ENCODE data around the gene LOXL3.
"Not testable (repeated sequence)": the region's sequence is repeated elsewhere in the genome, so short reads cannot be mapped to it uniquely, and the experiment has no call there.

The LOXL3 gene

DNA sequence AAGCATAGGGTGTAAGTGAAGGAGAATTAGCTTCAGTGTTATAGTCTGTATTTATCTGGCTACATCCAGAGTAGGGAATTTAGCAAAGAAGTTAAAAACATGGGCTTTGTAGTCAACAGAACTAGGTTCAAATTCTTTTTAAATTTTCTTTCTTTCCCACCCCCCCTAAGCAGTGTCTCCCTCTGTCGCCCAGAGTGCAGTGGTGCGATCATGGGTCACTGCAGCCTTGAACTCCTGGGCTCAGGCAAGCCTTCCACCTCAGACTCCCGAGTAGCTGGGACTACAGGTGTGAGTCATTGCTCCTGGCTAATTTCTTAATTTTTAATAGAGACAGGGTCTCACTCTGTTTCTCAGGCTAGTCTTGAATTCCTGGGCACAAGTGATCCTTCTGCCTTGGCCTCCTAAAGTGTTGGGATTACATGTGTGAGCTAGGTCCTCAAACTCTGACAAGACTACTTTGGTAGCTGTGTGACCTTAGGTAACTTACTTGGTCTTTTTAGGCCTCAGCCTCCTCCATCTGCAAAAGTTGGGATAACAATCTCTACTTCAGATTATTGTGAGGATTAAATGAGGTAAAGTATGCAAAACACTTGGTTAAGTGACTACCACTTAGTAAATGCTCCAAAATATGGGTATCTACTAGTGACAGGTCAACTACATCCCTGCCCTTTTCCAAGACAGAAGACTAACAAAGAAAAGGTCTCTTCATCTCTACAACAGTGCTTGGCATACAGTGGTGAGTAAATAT lies 18.6 kb upstream of the LOXL3 start:
- no peak for DNase-seq

DNA sequence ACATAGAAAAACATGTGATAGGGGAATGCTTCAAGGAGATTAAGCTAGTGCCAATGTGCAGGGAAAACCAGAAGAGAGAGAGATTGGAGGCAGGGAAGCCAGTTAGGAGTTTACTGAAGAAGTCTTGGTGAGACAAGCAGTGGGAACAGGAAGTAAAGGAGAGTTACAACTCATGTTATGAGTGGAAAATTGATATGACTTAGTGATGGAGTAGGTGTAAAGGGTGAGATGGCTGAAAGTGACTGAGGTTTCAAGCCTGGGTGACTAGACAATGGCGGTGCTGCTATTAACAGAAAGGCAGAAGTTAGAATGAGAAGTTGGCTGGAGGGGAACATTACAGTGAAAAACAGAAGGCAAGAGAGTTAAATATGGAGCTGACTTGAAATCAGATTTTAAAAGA lies 17.3 kb upstream of the LOXL3 start:
- no peak for DNase-seq

DNA sequence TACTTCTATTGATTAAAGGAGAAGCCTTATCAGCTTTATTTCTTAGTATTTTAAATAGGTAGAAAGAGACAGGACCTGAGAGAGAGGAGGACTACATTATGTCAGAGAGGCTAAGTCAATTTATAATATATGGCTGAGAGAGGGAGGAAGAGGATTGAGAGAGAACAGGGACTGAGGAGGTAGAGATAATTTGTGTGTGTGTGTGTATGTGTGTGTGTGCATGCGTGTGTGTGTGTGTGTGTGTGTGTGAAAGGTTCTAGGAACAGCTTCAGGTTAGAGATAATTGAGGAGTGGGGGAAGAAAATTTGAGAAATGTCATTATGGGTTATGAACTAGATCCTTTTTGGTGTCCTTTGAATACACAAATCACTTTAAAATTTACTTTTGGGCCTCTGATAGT lies 15.9 kb upstream of the LOXL3 start:
- no peak for DNase-seq

DNA sequence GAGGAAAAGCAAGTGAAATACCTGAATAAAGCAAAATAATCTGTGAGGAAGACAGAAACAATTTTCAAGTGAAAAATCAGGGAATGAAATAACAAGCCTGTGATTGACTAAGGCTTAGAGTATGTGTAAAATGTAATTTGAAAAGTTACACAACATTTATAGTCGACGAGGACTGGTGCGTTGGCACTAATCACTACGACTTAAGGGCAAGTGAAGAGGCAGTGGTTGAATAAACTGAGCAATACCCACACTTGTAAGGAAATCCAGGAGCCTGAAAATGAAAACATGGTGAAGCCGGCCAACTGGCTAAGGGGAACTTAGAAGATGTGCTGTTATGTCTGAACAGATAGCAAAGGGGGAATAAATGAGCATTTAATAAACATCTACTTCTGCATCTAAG lies 14.1 kb upstream of the LOXL3 start:
- DNase-seq: no peak

DNA sequence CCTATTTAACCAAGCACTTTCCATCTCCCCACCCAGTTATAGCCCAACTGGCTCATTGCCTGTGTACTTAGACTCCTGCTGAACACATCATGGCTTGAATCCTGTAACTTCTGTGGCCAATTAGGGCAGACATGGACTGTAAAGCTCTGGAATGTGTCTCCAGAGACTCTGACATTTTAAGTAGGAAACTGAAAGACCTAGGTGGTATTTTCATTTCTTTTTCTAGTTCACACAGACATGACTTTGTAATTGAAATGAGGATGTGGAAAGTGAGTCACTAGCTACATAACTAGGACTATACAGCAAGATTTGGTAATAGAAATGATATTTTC lies 13.0 kb upstream of the LOXL3 start:
- no peak for DNase-seq

DNA sequence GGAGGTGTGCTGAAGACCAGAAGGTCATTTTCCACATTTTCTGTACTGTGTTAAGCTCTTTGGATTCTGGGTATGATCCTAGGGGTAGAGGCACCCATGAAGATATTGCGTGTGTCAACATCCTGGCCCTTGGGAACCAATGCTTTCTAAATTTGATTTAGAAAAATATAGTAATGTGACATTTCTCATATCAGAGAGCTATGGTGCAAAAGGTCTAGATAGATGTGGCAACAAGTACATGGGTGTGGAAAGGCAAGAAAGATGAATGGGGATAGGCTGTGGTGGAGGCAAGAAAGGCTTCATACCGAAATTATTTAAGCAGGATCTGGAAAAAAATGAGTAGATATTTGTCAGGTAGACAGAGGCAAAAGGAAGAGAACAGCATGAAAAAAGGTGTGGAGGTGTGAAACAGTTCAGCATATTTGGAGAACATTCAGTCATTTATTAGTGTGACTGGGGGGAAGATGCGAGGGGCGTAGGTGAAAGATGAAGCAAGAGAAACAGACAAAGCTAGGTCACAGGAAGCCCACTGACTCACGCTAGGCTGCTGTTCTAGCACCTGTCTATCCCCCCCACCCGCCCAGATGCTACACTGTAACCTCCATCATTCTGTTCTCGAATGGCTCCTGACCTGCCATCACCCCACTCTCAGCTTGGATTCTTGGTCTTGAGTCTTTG lies 12.5 kb upstream of the LOXL3 start:
- no peak for DNase-seq

DNA sequence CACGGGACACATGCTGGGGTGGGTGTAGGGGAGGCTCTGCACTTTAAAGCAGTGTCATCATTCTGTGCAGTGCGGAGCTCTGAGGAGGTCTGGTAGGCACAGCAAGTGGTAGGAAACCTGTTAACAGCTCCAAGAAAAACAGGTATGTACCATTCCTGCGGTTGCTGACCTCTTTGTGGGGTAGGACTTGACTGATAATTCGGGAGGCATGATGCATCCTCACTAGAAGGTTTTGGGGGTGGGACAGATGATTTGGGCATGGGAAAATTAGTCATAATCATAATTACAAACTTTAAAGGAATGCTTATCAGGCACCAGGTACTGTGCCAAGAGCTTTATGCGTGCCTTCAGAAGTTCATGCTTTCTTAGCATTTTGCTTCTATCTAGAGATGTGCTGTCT lies 10.5 kb upstream of the LOXL3 start:
- DNase-seq: no peak

DNA sequence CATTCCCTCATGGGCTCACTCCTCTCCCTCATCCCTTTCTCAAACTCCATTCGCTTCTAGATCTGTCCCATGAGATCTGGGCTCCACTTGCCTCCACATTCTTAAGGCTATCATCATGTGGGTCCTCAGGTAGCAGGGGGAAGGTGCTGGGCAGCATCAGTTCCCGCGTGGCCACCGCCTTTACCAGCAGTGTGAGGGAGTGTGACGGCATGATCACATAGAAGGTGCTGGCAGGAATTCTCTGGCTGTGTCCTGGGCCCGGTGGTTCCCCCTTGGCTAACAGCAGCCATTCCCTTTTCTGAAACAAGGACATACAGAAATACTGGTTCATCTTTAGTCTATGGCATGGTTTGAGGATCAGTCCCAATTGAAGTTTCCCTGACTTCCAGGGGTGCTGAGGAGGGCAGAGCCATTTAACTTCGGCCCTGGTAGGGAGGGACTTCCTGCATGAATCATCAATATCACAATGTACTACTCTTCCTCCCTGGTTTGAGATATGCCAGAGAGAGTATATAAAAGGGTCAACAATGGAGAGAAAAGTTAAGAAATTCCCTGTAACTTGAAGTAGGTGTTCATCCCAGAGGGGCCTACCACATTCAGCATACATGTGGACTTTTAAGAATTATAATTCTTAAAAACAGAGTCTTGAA lies 8.5 kb upstream of the LOXL3 start:
- DNase-seq: no peak

DNA sequence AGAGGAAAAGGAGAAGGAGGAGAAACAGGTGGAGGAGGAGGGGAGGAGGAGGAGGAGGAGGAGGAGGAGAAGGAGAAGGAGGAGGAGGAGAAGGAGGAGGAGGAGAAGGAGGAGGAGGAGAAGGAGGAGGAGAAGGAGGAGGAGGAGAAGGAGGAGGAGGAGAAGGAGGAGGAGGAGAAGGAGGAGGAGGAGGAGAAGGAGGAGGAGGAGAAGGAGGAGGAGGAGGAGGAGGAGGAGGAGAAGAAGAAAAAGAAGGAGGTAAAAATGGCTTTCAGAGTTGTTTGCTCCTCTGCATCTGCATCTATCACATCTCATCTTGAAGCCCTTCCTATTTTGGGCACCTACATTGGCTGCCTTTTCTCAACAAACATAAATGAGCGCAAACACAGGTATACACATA lies 7.3 kb upstream of the LOXL3 start:
- DNase-seq: not testable (repeated sequence)

DNA sequence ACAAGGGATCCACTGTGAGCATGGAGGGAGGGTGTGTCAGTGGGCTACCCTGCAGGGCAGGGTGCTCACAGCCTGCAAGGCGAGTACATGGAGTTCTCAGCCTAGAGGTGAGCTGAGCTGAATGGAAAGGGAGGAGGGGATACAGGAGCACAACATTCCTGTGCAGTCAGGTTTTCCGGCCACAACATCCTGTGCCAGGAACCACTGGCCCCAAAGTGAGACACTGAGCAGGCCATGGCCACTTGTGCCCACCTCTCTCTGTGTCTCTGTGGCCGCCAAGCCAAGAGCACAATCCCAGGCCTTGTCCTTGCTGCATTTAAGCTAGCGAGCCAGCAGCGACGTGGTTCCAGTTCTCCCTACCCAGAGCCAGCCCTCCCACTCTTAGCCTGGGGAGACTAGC lies 6.8 kb upstream of the LOXL3 start:
- no peak for DNase-seq

DNA sequence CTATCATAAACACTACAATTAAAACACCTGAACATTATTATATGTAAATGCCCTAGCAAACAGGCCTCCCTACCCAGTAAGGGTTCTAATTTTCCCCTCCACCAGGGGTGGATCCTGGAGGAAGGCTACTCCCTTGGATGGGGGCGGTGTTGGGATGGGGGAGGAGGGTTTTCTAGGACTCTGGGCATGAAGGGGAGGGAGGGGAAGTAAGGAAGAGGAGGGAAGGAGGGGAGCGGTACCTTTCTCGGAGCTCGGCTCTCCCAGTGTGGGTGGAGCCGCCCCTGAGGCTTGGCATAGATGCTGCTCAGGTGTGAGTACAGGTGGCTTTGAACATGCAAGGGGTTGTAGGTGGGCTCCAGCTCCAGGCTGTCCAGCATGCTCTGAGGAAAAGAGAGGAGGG lies 6.2 kb upstream of the LOXL3 start:
- no peak for DNase-seq

DNA sequence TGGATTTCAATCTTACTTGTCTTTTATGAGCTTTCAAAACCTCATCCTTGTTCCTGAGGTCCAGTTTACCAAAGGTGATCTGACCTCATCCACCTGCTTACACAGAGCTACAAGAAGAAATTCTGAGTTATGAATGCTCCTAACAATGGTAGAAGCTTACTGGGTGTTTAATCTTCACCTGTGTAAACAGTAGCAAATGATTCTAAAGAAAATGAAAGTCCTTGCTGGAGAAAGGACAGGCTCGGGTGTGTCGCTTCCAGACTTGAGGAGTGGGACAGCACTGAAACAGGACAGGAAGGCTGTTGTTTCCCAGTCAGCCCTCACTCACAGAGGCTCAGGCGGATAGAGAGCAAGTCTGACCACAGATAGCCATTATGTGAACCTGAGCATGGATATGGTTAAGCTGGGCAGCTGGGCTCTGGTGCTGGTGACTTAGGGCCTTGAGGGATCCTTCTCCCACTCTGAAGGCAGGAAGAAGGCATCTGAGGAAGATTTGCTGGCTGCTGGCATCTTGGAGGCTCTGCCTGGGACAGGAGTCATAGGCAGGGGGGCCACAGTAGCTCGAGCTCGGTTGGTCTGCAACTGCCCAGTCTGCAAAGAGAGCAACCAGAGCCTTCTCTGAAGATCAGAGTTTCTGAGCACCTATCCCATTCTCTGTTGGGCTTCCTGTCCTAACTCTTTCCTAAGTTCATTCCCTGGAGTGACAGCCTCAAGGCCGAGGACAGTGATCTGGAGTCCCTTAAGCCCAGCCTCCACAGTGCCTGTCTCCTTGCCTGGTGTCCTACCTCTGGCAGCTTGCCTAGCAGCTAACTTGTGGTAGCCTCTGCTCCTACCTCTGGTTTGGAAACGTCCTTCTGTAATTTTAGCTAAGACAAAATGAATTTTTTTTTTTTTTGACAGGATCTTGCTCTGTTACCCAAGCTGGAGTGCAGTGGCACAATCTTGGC lies 4.8 kb upstream of the LOXL3 start:
- DNase-seq: no peak

DNA sequence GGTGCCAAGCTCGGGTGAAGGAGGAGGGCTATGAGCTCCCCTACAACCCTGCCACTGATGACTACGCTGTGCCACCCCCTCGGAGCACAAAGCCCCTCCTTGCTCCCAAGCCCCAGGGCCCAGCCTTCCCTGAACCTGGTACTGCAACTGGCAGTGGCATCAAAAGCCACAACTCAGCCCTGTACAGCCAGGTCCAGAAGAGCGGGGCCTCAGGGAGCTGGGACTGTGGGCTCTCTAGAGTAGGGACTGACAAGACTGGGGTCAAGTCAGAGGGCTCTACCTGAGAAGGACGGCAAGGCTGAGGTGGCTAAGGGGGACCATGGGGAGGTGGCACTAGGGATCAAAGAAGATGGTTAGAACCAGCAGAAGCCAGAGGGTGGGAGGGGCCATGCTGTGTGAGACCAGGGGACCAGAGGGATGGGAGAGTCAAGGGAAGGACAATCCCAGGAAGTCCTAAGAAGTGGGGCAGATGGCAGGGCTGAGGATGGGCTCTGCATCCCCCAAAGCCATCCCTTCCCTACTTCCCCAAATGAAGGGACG lies 3.2 kb upstream of the LOXL3 start:
- DNase-seq: no peak

DNA sequence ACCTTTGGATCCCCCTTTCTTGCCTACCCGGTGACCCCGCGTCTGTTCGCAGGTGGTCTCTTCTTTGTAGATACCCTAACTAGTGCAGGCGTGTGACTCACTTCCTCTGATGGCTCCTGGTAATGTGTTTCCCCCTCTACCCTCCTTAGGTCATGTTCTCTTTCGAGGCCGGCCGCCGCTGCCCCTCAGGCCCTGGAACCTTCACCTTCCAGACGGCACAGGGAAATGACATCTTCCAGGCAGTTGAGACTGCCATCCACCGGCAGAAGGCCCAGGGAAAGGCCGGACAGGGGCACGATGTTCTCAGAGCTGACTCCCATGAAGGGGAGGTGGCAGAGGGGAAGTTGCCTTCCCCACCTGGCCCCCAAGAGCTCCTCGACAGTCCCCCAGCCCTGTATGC lies 2.4 kb upstream of the LOXL3 start:
- DNase-seq: no peak

DNA sequence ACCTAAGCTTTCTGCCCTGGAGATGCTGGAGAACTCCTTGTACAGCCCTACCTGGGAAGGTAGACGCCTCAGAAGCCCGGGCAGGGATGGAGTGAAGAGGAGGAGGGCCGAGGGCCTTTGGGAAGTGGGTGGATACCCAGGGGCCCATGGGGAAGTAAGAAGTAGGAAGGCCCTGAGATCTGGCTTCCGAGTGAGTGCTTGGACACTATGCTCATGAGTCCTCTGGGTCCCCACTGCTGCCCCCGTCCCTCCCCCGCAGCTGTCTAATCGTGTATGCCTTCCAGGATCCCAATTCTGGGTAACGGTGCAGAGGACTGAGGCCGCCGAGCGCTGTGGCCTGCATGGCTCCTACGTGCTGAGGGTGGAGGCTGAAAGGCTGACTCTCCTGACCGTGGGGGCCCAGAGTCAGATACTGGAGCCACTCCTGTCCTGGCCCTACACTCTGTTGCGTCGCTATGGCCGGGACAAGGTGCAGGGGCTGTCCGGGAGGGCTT lies 1.9 kb upstream of the LOXL3 start:
- DNase-seq: no peak

DNA sequence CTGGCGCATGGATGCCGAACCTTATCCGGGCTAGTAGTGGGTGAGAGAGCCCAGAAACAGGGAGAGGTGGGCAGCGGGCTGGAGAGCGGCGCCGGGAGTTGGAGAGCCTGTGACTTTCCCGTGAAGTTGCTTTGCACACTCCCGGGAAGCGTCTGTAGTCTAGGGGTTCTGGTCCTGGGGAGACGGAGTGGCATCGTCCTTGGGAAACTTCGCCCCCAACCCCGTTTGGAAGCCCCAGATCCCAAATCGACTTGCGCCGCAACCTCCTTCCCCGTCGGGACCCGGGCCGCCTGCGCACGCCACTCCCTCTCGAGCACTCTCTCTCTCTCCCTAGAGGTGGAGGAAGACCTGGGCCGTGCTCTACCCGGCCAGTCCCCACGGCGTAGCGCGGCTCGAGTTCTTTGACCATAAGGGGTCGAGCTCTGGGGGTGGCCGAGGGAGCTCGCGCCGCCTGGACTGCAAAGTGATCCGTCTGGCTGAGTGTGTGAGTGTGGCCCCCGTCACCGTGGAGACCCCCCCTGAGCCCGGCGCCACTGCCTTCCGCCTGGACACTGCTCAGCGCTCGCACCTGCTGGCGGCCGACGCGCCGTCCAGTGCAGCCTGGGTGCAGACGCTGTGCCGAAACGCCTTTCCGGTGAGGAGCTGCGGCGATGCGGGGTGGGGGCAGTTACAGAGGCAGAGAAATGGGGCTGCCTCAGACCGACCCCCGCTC lies 1.2 kb upstream of the LOXL3 start:
- peak; percentile 57 for DNase-seq

DNA sequence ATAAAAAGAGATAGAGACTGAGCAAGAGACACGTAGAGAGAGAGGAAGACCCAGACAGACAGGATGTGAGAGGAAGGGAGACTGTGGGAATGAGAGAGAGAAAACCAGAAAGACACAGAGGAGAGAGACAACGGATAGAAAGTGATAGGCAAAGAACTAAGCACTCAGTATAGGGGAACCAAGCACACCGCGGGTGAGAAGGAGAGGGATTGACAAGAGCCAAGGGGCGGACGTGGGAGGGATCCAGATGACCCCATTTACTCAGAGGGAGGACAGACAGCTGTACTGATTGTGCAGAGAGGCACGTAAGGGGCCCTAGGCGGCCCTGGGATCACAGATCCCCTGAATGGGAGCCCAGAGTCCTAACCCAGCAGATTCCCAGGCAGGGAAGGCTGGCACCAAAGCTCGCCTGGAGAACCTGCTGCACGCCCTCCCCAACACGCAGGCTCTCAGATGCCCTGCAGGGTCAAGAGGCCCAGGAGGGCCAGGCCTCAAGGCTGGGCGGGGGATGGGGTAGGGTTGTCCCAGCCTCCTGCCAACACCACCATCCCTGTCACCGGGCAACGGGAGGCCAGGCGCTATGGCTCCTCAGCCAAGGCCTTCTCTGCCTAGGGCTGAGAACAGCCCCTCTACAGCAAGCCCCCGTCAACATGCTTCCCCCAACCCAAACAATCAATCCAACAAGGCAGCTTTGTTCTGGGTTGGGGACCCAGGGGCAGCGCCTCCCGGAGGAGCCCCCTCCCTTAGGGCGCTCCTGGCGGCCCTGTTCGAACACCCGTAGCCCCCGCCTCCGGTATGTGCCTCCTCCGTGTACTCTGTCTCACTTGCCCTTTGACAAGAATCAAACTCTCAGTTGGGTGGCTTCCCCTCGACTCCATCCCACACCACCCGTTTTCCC lies 579 bp downstream of the LOXL3 start:
- no peak for DNase-seq

DNA sequence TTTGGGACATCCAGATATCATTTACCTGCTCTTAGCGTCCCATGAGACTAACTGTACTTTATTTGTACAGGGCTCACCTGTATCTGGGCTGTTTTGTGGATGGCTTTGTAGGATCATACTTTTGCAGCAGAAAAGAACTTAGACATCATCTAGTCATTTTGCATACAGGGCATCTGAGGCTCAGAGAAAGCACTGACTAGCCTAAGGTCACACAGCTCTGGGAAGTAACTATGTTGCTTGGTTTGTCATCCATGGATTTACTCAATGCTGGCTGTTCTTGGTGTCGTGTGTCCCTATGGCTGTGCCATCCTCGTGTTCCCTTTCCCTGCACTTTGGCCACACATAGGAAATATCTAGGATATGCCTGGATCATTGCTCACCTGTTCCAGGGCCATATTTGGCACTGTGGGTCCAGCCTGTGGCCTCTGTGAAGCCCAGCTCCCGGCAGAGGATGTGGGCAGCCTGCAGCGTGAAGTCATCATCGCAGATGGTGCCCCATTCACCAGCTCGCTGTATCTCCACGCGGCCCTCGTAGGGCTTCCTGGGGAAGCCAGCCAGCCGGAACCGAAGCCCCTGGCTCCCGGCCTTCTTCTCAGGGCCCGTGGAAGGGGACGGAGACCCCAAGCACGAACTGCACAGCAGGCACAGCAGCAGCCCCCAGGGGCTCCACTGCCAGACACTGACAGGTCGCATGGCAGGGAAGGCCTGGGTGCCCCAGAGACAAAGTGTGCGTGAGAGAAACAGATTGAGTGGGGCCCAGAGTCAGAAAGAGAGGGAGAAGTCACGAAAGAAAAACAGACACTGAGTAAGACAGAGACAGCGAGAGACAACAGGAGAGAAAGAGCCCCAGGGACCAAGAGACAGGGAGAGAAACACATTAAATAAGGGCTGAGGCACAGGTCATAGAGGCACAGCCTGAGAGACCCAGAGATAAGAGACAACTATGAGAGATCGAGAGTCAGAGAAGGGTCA lies 1.5 kb downstream of the LOXL3 start:
- DNase-seq: no peak

DNA sequence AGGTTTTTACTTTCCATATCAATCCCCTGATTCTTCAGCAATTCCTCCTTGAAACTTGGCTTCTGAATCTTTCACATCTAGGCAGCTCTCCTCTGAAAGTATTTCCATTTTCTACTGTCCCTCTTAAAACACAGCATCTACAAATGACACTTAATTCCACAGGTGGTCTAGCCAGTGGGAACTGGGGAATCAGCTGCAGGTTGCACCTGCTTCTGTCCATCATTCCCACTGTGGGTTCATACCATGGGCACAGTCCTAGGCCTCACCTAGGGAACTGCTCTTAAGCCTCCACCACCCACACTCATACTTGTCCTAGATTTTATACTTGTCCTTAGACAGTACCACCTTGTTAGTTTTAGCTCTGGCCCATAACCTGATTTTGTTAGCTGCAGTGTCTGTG lies 2.2 kb downstream of the LOXL3 start:
- no peak for DNase-seq

DNA sequence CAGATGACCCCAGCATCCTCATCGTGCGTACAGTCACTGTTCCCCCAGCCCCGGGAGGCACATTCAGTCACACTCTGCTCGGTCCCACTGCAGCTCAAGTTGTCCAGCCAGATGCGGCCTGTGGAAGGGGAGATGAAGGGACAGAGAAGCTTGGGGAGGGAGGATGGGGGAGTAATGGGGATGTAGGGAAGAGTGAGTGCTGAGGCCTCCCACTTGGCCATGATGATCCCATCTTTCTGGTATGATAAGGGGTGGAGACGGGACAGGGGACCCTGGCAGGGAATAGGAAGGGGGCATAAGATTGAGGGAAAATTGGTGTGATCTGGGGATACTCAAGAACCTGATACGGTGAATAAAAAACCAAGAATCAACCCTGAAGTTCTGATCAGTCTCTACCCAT lies 3.5 kb downstream of the LOXL3 start:
- no peak for DNase-seq

Data from activated CD4-positive, CD25-positive, alpha-beta regulatory T cell treated with anti-CD3 and anti-CD28 coated beads, Interleukin-2, amount 50 U/mL, for 72 hours (primary cell).